Coronary artery (tissue), 2 donors: ENCODE data around the gene B4GALNT4.

Experiments used
- DNase-seq: peaks from one replicate; pipeline ENCODE4 v3.0.0-alpha.2; 2017; ENCODE audit warnings: low spot score
- H3K27ac ChIP-seq, 2 donors: fragments of 200-600 bp; sonication (generic); one replicate each; pipeline ENCODE4 v1.5.1; 2016 to 2019
- H3K4me3 ChIP-seq: fragments of 200-600 bp; sonication (generic); 2 replicates; pipeline ENCODE4 v1.5.1; 2016; ENCODE audit warnings: mild to moderate bottlenecking, moderate library complexity
- CTCF ChIP-seq: fragments of 200-600 bp; sonication (generic); IDR thresholded peaks from one replicate; pipeline ENCODE4 v1.5.1; 2019; ENCODE audit warnings: antibody characterized with exemption

Gene B4GALNT4

GRCh38 chr11:376531-377173 is 7.4 kb downstream of the B4GALNT4 start:
- Histone ChIP-seq H3K27ac (no peak overlapping the region), H3K4me3 (no peak overlapping the region)
- DNase-seq: no peak
- no peak for TF ChIP-seq CTCF

GRCh38 chr11:377174-377865 is 8.0 kb downstream of the B4GALNT4 start:
- TF ChIP-seq CTCF: no peak
- H3K27ac ChIP-seq: no peak overlapping the region
- DNase-seq: no peak

GRCh38 chr11:377883-378500 is 8.7 kb downstream of the B4GALNT4 start:
- TF ChIP-seq CTCF: no peak
- Histone ChIP-seq H3K27ac (no peak overlapping the region), H3K4me3 (no peak overlapping the region)
- no peak for DNase-seq

More at GRCh38 chr11:377174-377865, 8.0 kb downstream of the B4GALNT4 start:
- no peak overlapping the region for H3K4me3 ChIP-seq

- no peak overlapping the region for H3K4me3 ChIP-seq
- no peak overlapping the region for H3K27ac ChIP-seq
- no peak for TF ChIP-seq CTCF
- DNase-seq: no peak
Measured at GRCh38 chr11:379205-380094, 10.2 kb downstream of the B4GALNT4 start.

- DNase-seq: no peak
- TF ChIP-seq CTCF: no peak
- Histone ChIP-seq H3K4me3 (no peak overlapping the region), H3K27ac (no peak overlapping the region)
Measured at GRCh38 chr11:380095-380480, 10.8 kb downstream of the B4GALNT4 start.

- TF ChIP-seq CTCF: no peak
- DNase-seq: no peak
- no peak overlapping the region for H3K4me3 ChIP-seq
- no peak overlapping the region for H3K27ac ChIP-seq
Measured at GRCh38 chr11:380491-380890, 11.2 kb downstream of the B4GALNT4 start.
